H1 (cell line): ENCODE results near the gene RAD51B. TPM values are rescaled to one million over a fixed set of nuclear protein-coding genes. Genes with fewer than 3 reads are reported as not detected.

Experiments
- CTCF ChIA-PET: fragments of 300-600 bp; sonication (Branson Sonifier 250); formaldehyde crosslinking; loops from one replicate; lab custom pipeline; 2021; ENCODE audit not compliant: partially characterized antibody; lab: Charles Lee
- POLR2A ChIA-PET: fragments of 300-600 bp; sonication (Branson Sonifier 250); formaldehyde crosslinking; loops from one replicate; lab custom pipeline; 2021; ENCODE audit warnings: inconsistent platforms; ENCODE audit not compliant: partially characterized antibody; lab: Charles Lee
- DNase-seq, 2 experiments: peaks; one replicate each; pipeline versions ENCODE4 v3.0.0 to v3.0.0-alpha.2; 2010 to 2022; ENCODE audit warnings: low spot score in 2 of 2, low read depth in 1 of 2, mixed read lengths in 1 of 2
- FAIRE-seq: peaks from 2 replicates; lab custom pipeline; 2011; peaks lifted over from hg19 to GRCh38; lab: Jason Lieb, UNC
- H2AFZ ChIP-seq: 2 replicates; pipeline ENCODE4 v1.8.1; 2012; ENCODE audit warnings: low read length, inconsistent platforms
- H2AK5ac ChIP-seq: 2 replicates; pipeline ENCODE4 v1.6.1; 2013; ENCODE audit warnings: low read depth, low read length
- H2BK120ac ChIP-seq: replicated peaks from 2 replicates; pipeline ENCODE3; 2013; ENCODE audit warnings: low read depth, low read length, inconsistent platforms
- H2BK12ac ChIP-seq: 2 replicates; pipeline ENCODE4 v1.6.1; 2013; ENCODE audit warnings: low read depth, low read length
- H2BK15ac ChIP-seq: 2 replicates; pipeline ENCODE4 v1.6.1; 2013; ENCODE audit warnings: low read length
- H2BK20ac ChIP-seq: 2 replicates; pipeline ENCODE4 v1.6.1; 2013; ENCODE audit warnings: low read length
- H2BK5ac ChIP-seq: 2 replicates; pipeline ENCODE4 v1.6.1; 2013; ENCODE audit warnings: low read depth, low read length
- H3K14ac ChIP-seq: 2 replicates; pipeline ENCODE4 v1.6.1; 2013; ENCODE audit warnings: inconsistent platforms; ENCODE audit not compliant: insufficient read length
- H3K18ac ChIP-seq: 2 replicates; pipeline ENCODE4 v1.6.1; 2013; ENCODE audit warnings: low read length; ENCODE audit errors: extremely low read depth
- H3K23ac ChIP-seq: 2 replicates; pipeline ENCODE4 v1.6.1; 2013; ENCODE audit warnings: inconsistent platforms; ENCODE audit not compliant: insufficient read length
- H3K23me2 ChIP-seq: 2 replicates; pipeline ENCODE4 v1.6.1; 2013; ENCODE audit warnings: low read depth, low read length
- H3K27ac ChIP-seq: 2 replicates; pipeline ENCODE4 v1.6.1; 2011; ENCODE audit warnings: low read depth, low read length, inconsistent platforms
- H3K27me3 ChIP-seq, 4 experiments: replicated peaks in 1 of 4; 1 replicate in 1 of 4; 2 replicates in 3 of 4; pipeline versions ENCODE4 v1.6.1 to v1.8.1; 2011 to 2013; ENCODE audit warnings: low read length in 3 of 4, mild to moderate bottlenecking in 3 of 4, inconsistent platforms in 2 of 4, mixed read lengths in 2 of 4, moderate library complexity in 1 of 4; ENCODE audit not compliant: control insufficient read depth in 3 of 4, insufficient read depth in 3 of 4; ENCODE audit errors: extremely low read depth in 1 of 4
- H3K36me3 ChIP-seq, 4 experiments: 2 replicates each; pipeline versions ENCODE4 v1.6.1 to v1.8.1; 2011 to 2013; ENCODE audit warnings: mild to moderate bottlenecking in 4 of 4, low read length in 3 of 4, moderate library complexity in 2 of 4, control low read depth in 1 of 4, inconsistent platforms in 1 of 4; ENCODE audit not compliant: insufficient read depth in 4 of 4, control insufficient read depth in 2 of 4
- H3K4ac ChIP-seq: replicated peaks from 2 replicates; pipeline ENCODE3; 2013; ENCODE audit warnings: low read length, low read depth, mixed read lengths, inconsistent platforms; ENCODE audit not compliant: insufficient read length
- H3K4me1 ChIP-seq, 4 experiments: replicated peaks in 1 of 4; 1 replicate in 1 of 4; 2 replicates in 3 of 4; pipeline versions ENCODE4 v1.6.1 to v1.8.1; 2011 to 2013; ENCODE audit warnings: low read length in 3 of 4, inconsistent platforms in 2 of 4, mixed read lengths in 1 of 4; ENCODE audit not compliant: insufficient read depth in 4 of 4, control insufficient read depth in 3 of 4
- H3K4me2 ChIP-seq, 2 experiments: 2 replicates each; pipeline versions ENCODE4 v1.6.1 to v1.8.1; 2011 to 2013; ENCODE audit warnings: low read depth in 2 of 2, low read length in 2 of 2, control low read depth in 1 of 2, inconsistent platforms in 1 of 2, mild to moderate bottlenecking in 1 of 2; ENCODE audit not compliant: insufficient read depth in 1 of 2
- H3K4me3 ChIP-seq, 4 experiments: fragments of 200-600, 300-600 bp in 1 of 4; sonication (generic), shearing (Covaris generic), sonication (Bioruptor Twin) in 1 of 4; 2 replicates each; pipeline versions ENCODE4 v1.5.1 to v1.8.1; 2011 to 2016; ENCODE audit warnings: low read length in 4 of 4, low read depth in 3 of 4, control low read depth in 2 of 4, inconsistent platforms in 2 of 4, mild to moderate bottlenecking in 2 of 4, mixed read lengths in 1 of 4, moderate library complexity in 1 of 4; ENCODE audit not compliant: insufficient read depth in 2 of 4; ENCODE audit errors: extremely low read depth in 1 of 4
- H3K56ac ChIP-seq: replicated peaks from 2 replicates; pipeline ENCODE3; 2013; ENCODE audit warnings: low read depth, mild to moderate bottlenecking, mixed read lengths, low read length, inconsistent platforms; ENCODE audit not compliant: insufficient read length
- H3K79me1 ChIP-seq: 2 replicates; pipeline ENCODE4 v1.6.1; 2013; ENCODE audit warnings: low read depth, low read length, control low read depth
- H3K79me2 ChIP-seq, 2 experiments: 2 replicates each; pipeline versions ENCODE4 v1.6.1 to v1.8.1; 2012 to 2013; ENCODE audit warnings: low read length in 2 of 2, mild to moderate bottlenecking in 2 of 2, inconsistent platforms in 1 of 2; ENCODE audit not compliant: insufficient read depth in 2 of 2, control insufficient read depth in 1 of 2
- H3K9ac ChIP-seq, 4 experiments: replicated peaks in 1 of 4; 1 replicate in 1 of 4; 2 replicates in 3 of 4; pipeline versions ENCODE4 v1.6.1 to v1.8.1; 2011 to 2013; ENCODE audit warnings: low read depth in 3 of 4, low read length in 3 of 4, control low read depth in 2 of 4, mild to moderate bottlenecking in 2 of 4, moderate library complexity in 2 of 4, inconsistent platforms in 1 of 4; ENCODE audit errors: extremely low read depth in 1 of 4
- H3K9me3 ChIP-seq, 2 experiments: 2 replicates each; pipeline versions ENCODE4 v1.6.1 to v1.8.1; 2012 to 2013; ENCODE audit warnings: mild to moderate bottlenecking in 2 of 2, moderate library complexity in 2 of 2, control low read depth in 1 of 2, inconsistent platforms in 1 of 2, low read depth in 1 of 2, low read length in 1 of 2, mixed read lengths in 1 of 2; ENCODE audit not compliant: insufficient read depth in 2 of 2
- H4K20me1 ChIP-seq, 2 experiments: replicated peaks in 1 of 2; 2 replicates each; pipeline versions ENCODE3 to v1.8.1; 2011 to 2013; ENCODE audit warnings: inconsistent platforms in 2 of 2, low read length in 2 of 2, mild to moderate bottlenecking in 1 of 2; ENCODE audit not compliant: insufficient read depth in 2 of 2, control insufficient read depth in 1 of 2
- H4K5ac ChIP-seq: 2 replicates; pipeline ENCODE4 v1.6.1; 2013; ENCODE audit warnings: low read length, low read depth, mixed read lengths, inconsistent platforms; ENCODE audit not compliant: insufficient read length
- H4K8ac ChIP-seq: 2 replicates; pipeline ENCODE4 v1.8.0; 2013; ENCODE audit warnings: mild to moderate bottlenecking, moderate library complexity, low read length, inconsistent platforms; ENCODE audit not compliant: insufficient read depth; ENCODE audit errors: extremely low read depth
- H4K91ac ChIP-seq: replicated peaks from 2 replicates; pipeline ENCODE3; 2013; ENCODE audit warnings: low read length, mixed read lengths, inconsistent platforms; ENCODE audit not compliant: insufficient read length
- ATF2 ChIP-seq: IDR thresholded peaks from 2 replicates; pipeline ENCODE4 v1.6.1; 2012; ENCODE audit warnings: low read length, inconsistent platforms
- EP300 ChIP-seq, 2 experiments: IDR thresholded peaks; 1 replicate in 1 of 2; 2 replicates in 1 of 2; pipeline ENCODE4 v1.6.1; 2011 to 2012; ENCODE audit warnings: low read depth in 2 of 2, low read length in 2 of 2, mild to moderate bottlenecking in 2 of 2, borderline replicate concordance in 1 of 2, inconsistent platforms in 1 of 2, moderate library complexity in 1 of 2
- HDAC2 ChIP-seq, 2 experiments: fragments of 300-600 bp in 1 of 2; sonication (generic) in 1 of 2; IDR thresholded peaks; 2 replicates each; pipeline ENCODE4 v1.6.1; 2011 to 2012; ENCODE audit warnings: low read depth in 2 of 2, low read length in 2 of 2, mild to moderate bottlenecking in 2 of 2, moderate library complexity in 2 of 2, borderline replicate concordance in 1 of 2, inconsistent platforms in 1 of 2
- MAX ChIP-seq: IDR thresholded peaks from 2 replicates; pipeline ENCODE4 v1.6.1; 2012; ENCODE audit warnings: inconsistent platforms
- POLR2AphosphoS5 ChIP-seq: IDR thresholded peaks from 2 replicates; pipeline ENCODE4 v1.6.1; 2011; ENCODE audit warnings: low read depth, low read length
- RFX5 ChIP-seq: IDR thresholded peaks from 2 replicates; pipeline ENCODE4 v1.6.1; 2011; ENCODE audit warnings: low read depth, low read length, improper control_type of control experiment, borderline replicate concordance
- USF2 ChIP-seq: IDR thresholded peaks from 2 replicates; pipeline ENCODE4 v1.6.1; 2011; ENCODE audit warnings: low read length, improper control_type of control experiment
- YY1 ChIP-seq: IDR thresholded peaks from 2 replicates; pipeline ENCODE4 v1.6.1; 2011; ENCODE audit warnings: low read depth, mild to moderate bottlenecking, low read length
- ZNF274 ChIP-seq: IDR thresholded peaks from 2 replicates; pipeline ENCODE4 v1.7.0; 2012; ENCODE audit warnings: low read length, borderline replicate concordance; ENCODE audit errors: extremely low read depth
- WGBS, 2 experiments: shearing (Covaris generic) in 1 of 2; methylation state at CpG; one replicate each; pipeline versions ENCODE4 v1.1.6 to v1.1.7; 2013 to 2015; ENCODE audit warnings: low lambda C conversion rate in 2 of 2, mixed read lengths in 2 of 2, inconsistent platforms in 1 of 2, low coverage in 1 of 2, missing lambda C conversion rate in 1 of 2; ENCODE audit not compliant: insufficient replicate concordance in 2 of 2, insufficient coverage in 1 of 2, insufficient read length in 1 of 2; ENCODE audit errors: extremely low coverage in 1 of 2, missing lambda C conversion rate in 1 of 2; 5-methylcytosine and 5-hydroxymethylcytosine counted together
- polyA plus RNA-seq, 7 experiments: library from polyadenylated mRNA; depleted of rRNA in 3 of 7; stranded (reverse) in 5 of 7; unstranded in 2 of 7; fragments of >200 nt in 5 of 7; fragments of 200-250 nt in 2 of 7; gene quantifications; 1 replicate in 5 of 7; 2 replicates in 1 of 7; 4 replicates in 1 of 7; pipeline versions ENCODE4 v1.2.1 to v1.2.3, GENCODE V29; 2011 to 2013; ENCODE audit warnings: missing spikeins in 2 of 7, mixed read lengths in 2 of 7
- total RNA-seq: library from RNA; stranded (reverse); fragmentation: NEBNext Ultra II Directional; extraction: Animal tissue kit (Norgen Biotek cat#: 25700); gene quantifications from 2 replicates; pipeline ENCODE4 v1.2.1, GENCODE V29; 2021

Gene RAD51B
- total and polyA plus RNA-seq, 2 of the 8 experiments (the other 6 are each of a cell fraction or from before 2014, with no cell fraction given), result 3.9 to 14.9 TPM

- H2BK5ac ChIP-seq, result no peak overlapping the region
- H4K5ac ChIP-seq, result no peak overlapping the region
- no peak overlapping the region for H3K4me3 ChIP-seq
- no peak overlapping the region for H4K91ac ChIP-seq
- H2BK20ac ChIP-seq, result no peak overlapping the region
- H3K23ac ChIP-seq, result no peak overlapping the region
- no peak overlapping the region for H2BK15ac ChIP-seq
- H2BK12ac ChIP-seq, result no peak overlapping the region
- H4K20me1 ChIP-seq, result no peaks in the 10 kb centered on the region
- no peak overlapping the region for H2AFZ ChIP-seq
- DNase-seq, result no peak
- no peak overlapping the region for H3K4me2 ChIP-seq
- H3K9me3 ChIP-seq, result no peaks in the 10 kb centered on the region; a peak in 1 of 4 replicates
- H3K27me3 ChIP-seq, result no peaks in the 10 kb centered on the region
- H2BK120ac ChIP-seq, result no peak overlapping the region
- H3K79me1 ChIP-seq, result no peaks in the 10 kb centered on the region
- no peaks in the 10 kb centered on the region; a peak in 1 of 4 replicates for H3K79me2 ChIP-seq
- no peak for FAIRE-seq
- H3K4me1 ChIP-seq, result no peaks in the 10 kb centered on the region
- no peak overlapping the region for H3K4ac ChIP-seq
- ChIA-PET POLR2A (no interaction called here), CTCF (no interaction called here)
- H3K18ac ChIP-seq, result no peak overlapping the region
- WGBS, 2 experiments, result 94% methylated on average over 5 of the region's 5 CpGs; no CpG with 5 or more reads in 1 of the 2 experiments
- H3K9ac ChIP-seq, result no peak overlapping the region
- H3K56ac ChIP-seq, result no peak overlapping the region
- no peak overlapping the region for H3K14ac ChIP-seq
- no peaks in the 10 kb centered on the region for H3K36me3 ChIP-seq
- H2AK5ac ChIP-seq, result no peak overlapping the region
- no peak overlapping the region for H3K27ac ChIP-seq
- H4K8ac ChIP-seq, result no peak overlapping the region
- no peaks in the 10 kb centered on the region for H3K23me2 ChIP-seq
- TF ChIP-seq ZNF274 (no peak), ATF2 (no peak), POLR2AphosphoS5 (no peak), HDAC2 (IDR thresholded peaks at IDR 0.05; ENCODE audit: borderline replicate concordance in 1 of 2, low read depth in 2 of 2, low read length in 2 of 2) (no peak), RFX5 (no peak), MAX (no peak), USF2 (no peak), YY1 (no peak), EP300 (IDR thresholded peaks at IDR 0.05; ENCODE audit: borderline replicate concordance in 1 of 2, low read depth in 2 of 2, low read length in 2 of 2) (no peak)
These were observed 855.1 kb downstream of the RAD51B start for GRCh38 chr14:68674538-68675232.
